ENCODE data around the gene GFOD1.

GFOD1 gene

GRCh38 chr6:13528232-13528631, 40.8 kb upstream of the GFOD1 start:
- no peak overlapping the region for H3K4me3 ChIP-seq (ENCODE audit: low read depth, low read length)

DNA sequence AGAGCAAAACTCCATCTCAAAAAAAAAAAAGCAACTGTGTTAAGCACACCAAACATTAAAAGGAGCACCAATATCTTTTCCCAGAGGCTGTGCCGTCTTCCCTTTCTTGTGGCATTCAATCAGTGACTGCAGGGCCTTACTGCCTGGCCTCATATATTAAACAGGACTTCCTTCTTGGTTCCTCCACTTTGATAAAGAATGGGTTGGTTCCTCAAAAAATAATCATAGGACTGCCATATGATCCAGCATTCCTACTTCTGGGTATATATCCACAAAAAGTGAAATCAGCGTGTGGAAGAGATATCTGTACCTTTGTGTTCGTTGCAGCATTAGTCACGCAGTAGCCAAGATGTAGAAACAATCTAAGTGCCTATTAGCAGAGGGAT, 40.3 kb upstream of the GFOD1 start:
- TF ChIP-seq CTCF (IDR thresholded peaks at IDR 0.05; ENCODE audit: borderline replicate concordance, insufficient read depth, low read depth, low read length): no peak
- no peak overlapping the region for H3K4me3 ChIP-seq (ENCODE audit: low read depth, low read length)

More at GRCh38 chr6:13528232-13528631, 40.8 kb upstream of the GFOD1 start:
- no peak for TF ChIP-seq CTCF (IDR thresholded peaks at IDR 0.05; ENCODE audit: borderline replicate concordance, insufficient read depth, low read depth, low read length)

DNA sequence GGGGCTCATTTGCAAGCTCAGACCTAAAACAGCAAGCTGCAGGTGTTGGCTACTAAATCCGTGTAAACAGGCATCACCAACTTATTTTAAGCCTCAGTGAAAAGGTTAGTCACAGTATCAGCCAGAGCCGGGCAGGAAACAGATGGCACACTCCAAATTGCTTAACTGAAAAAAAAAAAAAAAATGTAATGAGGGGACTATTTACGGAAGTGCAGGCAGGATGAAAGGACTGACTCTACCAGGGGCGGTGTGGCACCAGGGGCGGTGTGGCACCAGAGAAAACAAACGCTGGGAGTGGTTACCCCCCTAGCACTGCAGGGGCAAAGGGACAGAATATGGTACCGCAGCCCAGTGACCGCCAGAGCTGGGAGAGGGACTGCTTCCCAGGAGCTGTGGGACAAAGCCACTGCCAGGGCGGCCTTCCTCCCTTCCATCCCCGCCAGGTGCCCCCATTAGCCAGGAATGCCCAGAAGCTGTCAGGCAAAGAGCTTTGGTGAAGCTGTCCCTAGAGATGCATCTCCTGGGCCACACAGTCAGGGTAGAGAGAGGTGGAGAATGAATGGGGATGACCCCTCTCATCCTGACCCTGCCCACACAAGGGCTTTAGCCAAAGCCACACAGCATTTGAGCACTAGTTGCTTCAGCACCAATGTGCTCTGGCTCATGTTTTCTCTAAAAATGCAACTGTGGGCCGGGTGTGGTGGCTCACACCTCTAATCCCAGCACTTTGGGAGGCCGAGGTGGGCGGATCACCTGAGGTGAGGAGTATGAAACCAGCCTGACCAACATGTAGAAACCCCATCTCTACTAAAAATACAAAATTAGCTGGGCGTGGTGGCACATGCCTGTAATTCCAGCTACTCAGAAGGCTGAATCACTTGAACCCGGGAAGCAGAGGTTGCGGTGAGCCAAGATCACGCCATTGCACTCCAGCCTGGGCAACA, 39.6 kb upstream of the GFOD1 start:
- TF ChIP-seq CTCF (IDR thresholded peaks at IDR 0.05; ENCODE audit: borderline replicate concordance, insufficient read depth, low read depth, low read length): no peak
- H3K4me3 ChIP-seq (ENCODE audit: low read depth, low read length): no peak overlapping the region

DNA sequence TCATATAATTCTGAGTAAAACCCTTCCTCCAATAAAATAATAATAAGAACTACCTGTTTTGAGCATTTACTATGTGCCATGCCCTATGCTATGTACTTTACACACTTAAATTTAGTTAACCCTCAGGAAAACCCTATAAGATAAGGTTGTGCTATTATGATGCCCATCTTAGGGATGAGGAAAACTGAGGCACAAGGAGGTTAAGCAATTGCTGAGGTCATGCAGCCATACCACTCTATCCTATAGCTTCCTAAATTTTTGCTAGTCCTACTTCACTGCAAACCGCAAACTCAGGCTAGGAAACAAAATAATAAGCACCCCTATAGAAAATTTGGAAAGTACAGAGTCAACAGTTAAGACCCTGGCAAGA, 38.9 kb upstream of the GFOD1 start:
- H3K4me3 ChIP-seq (ENCODE audit: low read depth, low read length): no peak overlapping the region
- no peak for TF ChIP-seq CTCF (IDR thresholded peaks at IDR 0.05; ENCODE audit: borderline replicate concordance, insufficient read depth, low read depth, low read length)

GRCh38 chr6:13524801-13525508, 37.6 kb upstream of the GFOD1 start:
- H3K4me3 ChIP-seq (ENCODE audit: low read depth, low read length): no peak overlapping the region
- no peak for TF ChIP-seq CTCF (IDR thresholded peaks at IDR 0.05; ENCODE audit: borderline replicate concordance, insufficient read depth, low read depth, low read length)

DNA sequence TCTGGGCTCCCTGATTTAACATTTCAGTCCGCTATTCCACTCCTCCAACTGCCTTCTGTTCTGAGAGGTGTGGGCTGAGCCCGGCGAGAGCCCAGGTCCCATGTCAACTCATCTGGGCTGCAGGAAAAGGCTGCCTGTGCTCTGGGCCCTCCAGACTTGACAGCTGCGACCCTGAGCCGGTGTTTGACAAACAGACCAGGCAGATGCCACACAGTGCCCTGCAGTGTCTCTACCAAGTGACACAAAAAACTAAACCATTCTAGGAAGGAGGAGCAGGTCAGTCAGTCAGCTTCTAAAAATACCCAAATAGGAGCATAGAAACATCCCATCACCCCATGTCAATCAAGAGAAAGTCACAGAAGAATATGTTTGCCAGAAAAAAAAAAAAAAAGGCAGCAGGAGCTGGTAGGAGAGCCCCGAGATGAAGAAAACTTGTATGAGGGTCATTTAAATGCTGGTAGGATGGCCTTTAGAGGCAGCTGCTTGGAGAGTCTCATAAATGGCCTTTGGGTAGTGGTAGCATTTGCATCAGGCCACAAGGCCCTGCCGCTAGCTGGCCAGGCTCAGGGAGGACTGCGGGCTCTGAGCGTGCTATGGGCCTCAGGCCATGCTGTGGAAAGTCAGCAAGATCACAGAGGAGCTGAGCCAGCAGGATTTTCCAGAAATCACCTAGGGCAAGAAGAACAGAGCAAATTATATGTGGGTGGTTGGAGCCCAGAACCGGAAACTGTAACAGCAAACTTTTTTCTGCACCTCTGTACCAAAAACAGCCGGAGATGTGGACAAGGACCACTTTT, 36.6 kb upstream of the GFOD1 start:
- no peak overlapping the region for H3K4me3 ChIP-seq (ENCODE audit: low read depth, low read length)
- TF ChIP-seq CTCF (IDR thresholded peaks at IDR 0.05; ENCODE audit: borderline replicate concordance, insufficient read depth, low read depth, low read length): no peak

All from GM12875 (cell line).